ENCODE measurements around the gene SLC19A2. TPM values are rescaled to one million over a fixed set of nuclear protein-coding genes. Genes with fewer than 3 reads are reported as not detected.

SLC19A2 gene
- total and polyA plus RNA-seq, 2 of the 8 experiments (the other 6 are each of a cell fraction or from before 2014, with no cell fraction given), result 21.2 to 23.2 TPM

GRCh38 chr1:169529068-169529642, 43.4 kb upstream of the SLC19A2 start:
- peak; percentile 86 for FAIRE-seq
- Histone ChIP-seq H3K4me2 (ENCODE audit: insufficient read depth in 1 of 2, low read depth in 2 of 2, low read length in 2 of 2) (peak overlapping the region; percentile 46 to 61), H3K9me3 (ENCODE audit: insufficient read depth in 2 of 2, low read depth in 1 of 2, low read length in 1 of 2) (no peaks in the 10 kb centered on the region)
- peak in 1 of 2 experiments; percentile 89; a peak in 2 of 3 replicates for TF ChIP-seq EP300 (IDR thresholded peaks at IDR 0.05; ENCODE audit: borderline replicate concordance in 1 of 2, low read depth in 2 of 2, low read length in 2 of 2)
- no peak for TF ChIP-seq POLR2A (IDR thresholded peaks at IDR 0.05; ENCODE audit: control extremely low read depth in 1 of 2, low read depth in 2 of 2, low read length in 2 of 2)
- TF ChIP-seq RBBP5 (IDR thresholded peaks at IDR 0.05; ENCODE audit: borderline replicate concordance, low read depth, low read length), result peak; percentile 69; the same call in 1 of the 2 replicates
- TF ChIP-seq ATF2 (IDR thresholded peaks at IDR 0.05; ENCODE audit: low read length), result peak; percentile 99
- TF ChIP-seq CHD1 (IDR thresholded peaks at IDR 0.05; ENCODE audit: low read depth, low read length), result no peak
- no peak for TF ChIP-seq CBX8 (IDR thresholded peaks at IDR 0.05; ENCODE audit: borderline replicate concordance, low read depth, low read length)
- TF ChIP-seq JUN (IDR thresholded peaks at IDR 0.05; ENCODE audit: low read depth, low read length), result peak; percentile 97
- peak; percentile 90 for TF ChIP-seq CEBPB (IDR thresholded peaks at IDR 0.05; ENCODE audit: low read depth, low read length)
- TF ChIP-seq RFX5 (IDR thresholded peaks at IDR 0.05; ENCODE audit: borderline replicate concordance, low read depth, low read length), result no peak
- no peak for TF ChIP-seq SUZ12 (IDR thresholded peaks at IDR 0.05; ENCODE audit: low read length)
- TF ChIP-seq TEAD4 (IDR thresholded peaks at IDR 0.05; ENCODE audit: low read depth, low read length), result peak; percentile 94

More at GRCh38 chr1:169529068-169529642, 43.4 kb upstream of the SLC19A2 start:
- Histone ChIP-seq H3K79me2 (ENCODE audit: control insufficient read depth in 1 of 2, insufficient read depth in 2 of 2, low read length in 2 of 2) (no peaks in the 10 kb centered on the region), H2BK12ac (ENCODE audit: low read depth, low read length) (peak overlapping the region; percentile 55; the same call in 1 of the 2 replicates), H3K4me1 (replicated peaks in 1 of 4; ENCODE audit: control insufficient read depth in 3 of 4, insufficient read depth in 4 of 4, low read length in 3 of 4) (peaks cover 3 to 18% (median 10%) of the 10 kb centered on the region in 4 experiments; a peak in 6 of 7 replicates), H2BK20ac (ENCODE audit: low read length) (peak overlapping the region; percentile 76; the same call in 1 of the 2 replicates), H3K79me1 (ENCODE audit: low read depth, low read length) (no peaks in the 10 kb centered on the region), H3K4ac (replicated peaks; ENCODE audit: insufficient read length, low read depth, low read length) (no peak overlapping the region), H4K8ac (ENCODE audit: extremely low read depth, insufficient read depth, low read length) (no peak overlapping the region), H3K23ac (ENCODE audit: insufficient read length) (no peak overlapping the region), H2BK120ac (replicated peaks; ENCODE audit: low read depth, low read length) (no peak overlapping the region), H4K91ac (replicated peaks; ENCODE audit: insufficient read length, low read length) (no peak overlapping the region), H3K18ac (ENCODE audit: extremely low read depth, low read length) (no peak overlapping the region), H3K14ac (ENCODE audit: insufficient read length) (no peak overlapping the region), H2AK5ac (ENCODE audit: low read depth, low read length) (no peak overlapping the region), H3K9ac (replicated peaks in 1 of 4; ENCODE audit: extremely low read depth in 1 of 4, low read depth in 3 of 4, low read length in 3 of 4) (peak overlapping the region in 1 of 4 experiments; percentile 15; a peak in 3 of 7 replicates), H3K27me3 (replicated peaks in 1 of 4; ENCODE audit: control insufficient read depth in 3 of 4, extremely low read depth in 1 of 4, insufficient read depth in 3 of 4, low read length in 3 of 4) (no peaks in the 10 kb centered on the region), H4K5ac (ENCODE audit: insufficient read length, low read depth, low read length) (peak overlapping the region; percentile 55), H2BK5ac (ENCODE audit: low read depth, low read length) (peak overlapping the region; percentile 81; the same call in 1 of the 2 replicates), H3K36me3 (ENCODE audit: control insufficient read depth in 2 of 4, insufficient read depth in 4 of 4, low read length in 3 of 4) (no peaks in the 10 kb centered on the region; a peak in 1 of 8 replicates), H3K23me2 (ENCODE audit: low read depth, low read length) (no peaks in the 10 kb centered on the region), H3K27ac (ENCODE audit: low read depth, low read length) (peak overlapping the region; percentile 42), H2BK15ac (ENCODE audit: low read length) (no peak overlapping the region), H2AFZ (ENCODE audit: low read length) (no peak overlapping the region; the same call in 1 of the 2 replicates), H3K4me3 (ENCODE audit: extremely low read depth in 1 of 4, insufficient read depth in 2 of 4, low read depth in 3 of 4, low read length in 4 of 4) (peak overlapping the region in 1 of 4 experiments; percentile 40; a peak in 2 of 8 replicates), H3K56ac (replicated peaks; ENCODE audit: insufficient read length, low read depth, low read length) (no peak overlapping the region), H4K20me1 (replicated peaks in 1 of 2; ENCODE audit: control insufficient read depth in 1 of 2, insufficient read depth in 2 of 2, low read length in 2 of 2) (no peaks in the 10 kb centered on the region)
- DNase-seq (ENCODE audit: low read depth in 1 of 2, low spot score in 2 of 2), result peak; percentile 23 to 52
- WGBS, 2 experiments (ENCODE audit: extremely low coverage in 1 of 2, insufficient coverage in 1 of 2, insufficient read length in 1 of 2, insufficient replicate concordance in 2 of 2, low coverage in 1 of 2, low lambda C conversion rate in 2 of 2, missing lambda C conversion rate in 1 of 2), result 29% methylated on average over 3 of the region's 3 CpGs; no CpG with 5 or more reads in 1 of the 2 experiments
- ChIA-PET CTCF (ENCODE audit: partially characterized antibody) (interaction anchor here (0.9 to 6.7 kb wide), 2 partner anchors 16 to 18 kb away, joined by 3 to 36 read pairs; no protein-coding TSS in a partner anchor), POLR2A (ENCODE audit: partially characterized antibody) (interaction anchor here (1.2 to 1.4 kb wide), 2 partner anchors 14 to 43 kb away, joined by 3 to 5 read pairs; partner anchors contain the start of gene SLC19A2)

Data from H1 (cell line).